Stimulated activated CD4-positive, alpha-beta T cell treated with anti-CD3 and anti-CD28 coated beads, Interleukin-4, amount 100 ng/mL, for 48 hours (primary cell): Measurements from ENCODE around the gene ERN2.
"Not testable (repeated sequence)": the region's sequence is repeated elsewhere in the genome, so short reads cannot be mapped to it uniquely, and the experiment has no call there.

Source experiments
- DNase-seq, 2 donors: peaks; one replicate each; pipeline ENCODE4 v3.0.0-alpha.2; 2020; ENCODE audit warnings: low read depth in 2 of 2

Gene ERN2

GRCh38 chr16:23722613-23723240, 9.7 kb upstream of the ERN2 start:
- DNase-seq: not testable (repeated sequence)

- DNase-seq: no peak
These were observed 3.5 kb upstream of the ERN2 start for GRCh38 chr16:23716484-23716883.

- no peak for DNase-seq
These were observed 1.2 kb downstream of the ERN2 start for GRCh38 chr16:23711785-23712184.

- DNase-seq: no peak
These were observed 2.5 kb downstream of the ERN2 start for GRCh38 chr16:23710504-23710903.

GRCh38 chr16:23710008-23710407, 3.0 kb downstream of the ERN2 start:
- DNase-seq: no peak

GRCh38 chr16:23709536-23709935, 3.5 kb downstream of the ERN2 start:
- no peak for DNase-seq

- DNase-seq: no peak
These were observed 6.6 kb downstream of the ERN2 start for GRCh38 chr16:23706439-23706838.

GRCh38 chr16:23705517-23705902, 7.5 kb downstream of the ERN2 start:
- no peak for DNase-seq

- DNase-seq: no peak
These were observed 8.1 kb downstream of the ERN2 start for GRCh38 chr16:23704772-23705516.

- no peak for DNase-seq
These were observed 10.1 kb downstream of the ERN2 start for GRCh38 chr16:23702951-23703350.

- DNase-seq: no peak
These were observed 12.0 kb downstream of the ERN2 start for GRCh38 chr16:23701045-23701444.

GRCh38 chr16:23700509-23700908, 12.5 kb downstream of the ERN2 start:
- DNase-seq: no peak

- no peak for DNase-seq
These were observed 12.9 kb downstream of the ERN2 start for GRCh38 chr16:23700093-23700492.

GRCh38 chr16:23699100-23699499, 13.9 kb downstream of the ERN2 start:
- no peak for DNase-seq

GRCh38 chr16:23695756-23696155, 17.3 kb downstream of the ERN2 start:
- DNase-seq: no peak

- no peak for DNase-seq
These were observed 18.2 kb downstream of the ERN2 start for GRCh38 chr16:23694644-23695373.

- DNase-seq: no peak
These were observed 18.8 kb downstream of the ERN2 start for GRCh38 chr16:23694265-23694643.

- DNase-seq: no peak
These were observed 20.7 kb downstream of the ERN2 start for GRCh38 chr16:23692190-23692837.

- DNase-seq: no peak
These were observed 21.4 kb downstream of the ERN2 start for GRCh38 chr16:23691483-23692189.

GRCh38 chr16:23690771-23691482, 22.1 kb downstream of the ERN2 start:
- DNase-seq: no peak
